ENCODE results near the gene CCNT2.

DNA sequence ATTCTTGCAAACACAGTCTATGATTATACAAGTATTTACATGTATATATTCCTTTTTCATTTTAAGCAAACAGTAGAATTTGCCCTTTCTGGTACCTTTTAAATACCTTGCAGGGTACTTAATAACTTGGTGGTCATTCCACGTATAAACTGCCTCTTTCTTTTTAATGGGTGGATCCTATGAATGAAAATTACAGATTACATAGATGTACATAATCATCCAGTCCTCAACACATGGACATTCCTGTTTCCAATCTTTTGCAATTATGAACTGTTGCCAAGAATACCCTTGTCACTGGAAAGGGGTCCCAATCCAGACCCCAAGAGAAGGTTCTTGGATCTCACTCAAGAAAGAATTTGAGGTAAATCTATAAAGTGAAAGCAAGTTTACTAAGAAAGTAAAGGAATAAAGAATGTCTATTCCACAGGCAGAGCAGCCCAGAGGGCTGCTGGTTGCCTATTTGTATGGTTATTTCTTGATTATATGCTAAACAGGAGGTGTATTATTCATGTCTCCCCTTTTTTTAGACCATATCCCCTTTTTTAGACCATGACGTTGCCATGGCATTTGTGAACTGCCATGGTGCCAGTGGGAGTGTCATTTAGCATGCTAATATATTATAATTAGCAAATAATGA, 7.7 kb upstream of the CCNT2 start:
- TF ChIP-seq EZH2phosphoT487 (IDR thresholded peaks at IDR 0.05; ENCODE audit: low read depth, severe bottlenecking, unreplicated experiment): no peak
- TF ChIP-seq, protein P1, sequence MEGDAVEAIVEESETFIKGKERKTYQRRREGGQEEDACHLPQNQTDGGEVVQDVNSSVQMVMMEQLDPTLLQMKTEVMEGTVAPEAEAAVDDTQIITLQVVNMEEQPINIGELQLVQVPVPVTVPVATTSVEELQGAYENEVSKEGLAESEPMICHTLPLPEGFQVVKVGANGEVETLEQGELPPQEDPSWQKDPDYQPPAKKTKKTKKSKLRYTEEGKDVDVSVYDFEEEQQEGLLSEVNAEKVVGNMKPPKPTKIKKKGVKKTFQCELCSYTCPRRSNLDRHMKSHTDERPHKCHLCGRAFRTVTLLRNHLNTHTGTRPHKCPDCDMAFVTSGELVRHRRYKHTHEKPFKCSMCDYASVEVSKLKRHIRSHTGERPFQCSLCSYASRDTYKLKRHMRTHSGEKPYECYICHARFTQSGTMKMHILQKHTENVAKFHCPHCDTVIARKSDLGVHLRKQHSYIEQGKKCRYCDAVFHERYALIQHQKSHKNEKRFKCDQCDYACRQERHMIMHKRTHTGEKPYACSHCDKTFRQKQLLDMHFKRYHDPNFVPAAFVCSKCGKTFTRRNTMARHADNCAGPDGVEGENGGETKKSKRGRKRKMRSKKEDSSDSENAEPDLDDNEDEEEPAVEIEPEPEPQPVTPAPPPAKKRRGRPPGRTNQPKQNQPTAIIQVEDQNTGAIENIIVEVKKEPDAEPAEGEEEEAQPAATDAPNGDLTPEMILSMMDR (IDR thresholded peaks at IDR 0.05; ENCODE audit: poor library complexity): no peak

All from hepatocyte (in vitro differentiated cells).